HG03521 (cell line): ENCODE data around the gene SNX9.
"Not testable (repeated sequence)": the region's sequence is repeated elsewhere in the genome, so short reads cannot be mapped to it uniquely, and the experiment has no call there.

Experiments
- ATAC-seq: cut with Tn5 transposase; IDR thresholded peaks from one replicate; pipeline ENCODE4 v1.9.1; 2021; ENCODE audit warnings: mild to moderate bottlenecking, moderate library complexity; ENCODE audit not compliant: unreplicated experiment

Gene SNX9

GRCh38 chr6:157967486-157967885, 144.4 kb downstream of the SNX9 start:
- ATAC-seq: no peak

GRCh38 chr6:157972177-157972576, 149.1 kb downstream of the SNX9 start:
- not testable (repeated sequence) for ATAC-seq

- ATAC-seq: no peak
Observed at GRCh38 chr6:157974341-157974894, 151.4 kb downstream of the SNX9 start.

- ATAC-seq: no peak
Observed at GRCh38 chr6:157974967-157975366, 151.9 kb downstream of the SNX9 start.

GRCh38 chr6:157975456-157975855, 152.4 kb downstream of the SNX9 start:
- no peak for ATAC-seq

GRCh38 chr6:157976345-157977175, 153.5 kb downstream of the SNX9 start:
- no peak for ATAC-seq

- no peak for ATAC-seq
Observed at GRCh38 chr6:157977176-157977804, 154.2 kb downstream of the SNX9 start.

- ATAC-seq: no peak
Observed at GRCh38 chr6:157978021-157978783, 155.2 kb downstream of the SNX9 start.

GRCh38 chr6:157980288-157981131, 157.5 kb downstream of the SNX9 start:
- ATAC-seq: no peak

GRCh38 chr6:157981132-157981394, 158.0 kb downstream of the SNX9 start:
- ATAC-seq: no peak

- ATAC-seq: peak; percentile 73
Observed at GRCh38 chr6:157981395-157982101, 158.5 kb downstream of the SNX9 start, which contains the start of gene SYNJ2. TSS of gene SYNJ2 (plus strand) at chr6:157981863. CDS start at chr6:157981962, 99 bp downstream.

- peak; percentile 19 for ATAC-seq
Observed at GRCh38 chr6:157982102-157982562, 159.1 kb downstream of the SNX9 start.

- ATAC-seq: no peak
Observed at GRCh38 chr6:157982563-157983405, 159.7 kb downstream of the SNX9 start.

GRCh38 chr6:157983406-157984119, 160.5 kb downstream of the SNX9 start:
- ATAC-seq: no peak

GRCh38 chr6:157984128-157984527, 161.1 kb downstream of the SNX9 start:
- ATAC-seq: no peak

- no peak for ATAC-seq
Observed at GRCh38 chr6:157984686-157985225, 161.7 kb downstream of the SNX9 start.

- no peak for ATAC-seq
Observed at GRCh38 chr6:157985378-157986155, 162.5 kb downstream of the SNX9 start.
